Measurements from ENCODE around the gene DUSP22. TPM values are rescaled to one million over a fixed set of nuclear protein-coding genes. Genes with fewer than 3 reads are reported as not detected.
"Not testable (repeated sequence)": the region's sequence is repeated elsewhere in the genome, so short reads cannot be mapped to it uniquely, and the experiment has no call there.

Gene DUSP22
- total RNA-seq, 6 donors from 2014 or later = 49.9 to 108 (median 63.8) TPM

GRCh38 chr6:322940-323729 is 30.8 kb downstream of the DUSP22 start:
- no peak for DNase-seq
- 79 to 83% methylated on average over 12 of the region's 12 CpGs for WGBS, 2 donors
- TF ChIP-seq EP300 (IDR thresholded peaks at IDR 0.05) (no peak), POLR2A (IDR thresholded peaks at IDR 0.05) (no peak), CTCF (IDR thresholded peaks at IDR 0.05) (no peak), POLR2AphosphoS5 (IDR thresholded peaks at IDR 0.05) (no peak)
- H3K9me3 ChIP-seq = no peaks in the 10 kb centered on the region
- no peaks in the 10 kb centered on the region for H3K27me3 ChIP-seq
- no peak overlapping the region for H3K4me3 ChIP-seq
- peaks cover 6 to 30% (median 9%) of the 10 kb centered on the region in 4 donors for H3K4me1 ChIP-seq
- ATAC-seq (ENCODE audit: low FRiP score in 2 of 2) = no peak
- no peak overlapping the region for H3K27ac ChIP-seq
- H3K36me3 ChIP-seq = peaks cover 0 to 11% (median 0%) of the 10 kb centered on the region in 4 donors

GRCh38 chr6:323730-324088 is 31.4 kb downstream of the DUSP22 start:
- Histone ChIP-seq H3K4me1 (peaks cover 6 to 34% (median 13%) of the 10 kb centered on the region in 4 donors), H3K36me3 (peaks cover 0 to 11% (median 0%) of the 10 kb centered on the region in 4 donors), H3K9me3 (no peaks in the 10 kb centered on the region), H3K27me3 (no peaks in the 10 kb centered on the region), H3K4me3 (no peak overlapping the region), H3K27ac (no peak overlapping the region)
- 77 to 78% methylated on average over 4 of the region's 4 CpGs for WGBS, 2 donors
- no peak for TF ChIP-seq EP300 (IDR thresholded peaks at IDR 0.05)
- no peak for TF ChIP-seq POLR2AphosphoS5 (IDR thresholded peaks at IDR 0.05)
- TF ChIP-seq POLR2A (IDR thresholded peaks at IDR 0.05) = no peak
- no peak for TF ChIP-seq CTCF (IDR thresholded peaks at IDR 0.05)
- ATAC-seq (ENCODE audit: low FRiP score in 2 of 2) = no peak
- no peak for DNase-seq

GRCh38 chr6:324116-324728 is 31.9 kb downstream of the DUSP22 start:
- ATAC-seq (ENCODE audit: low FRiP score in 2 of 2) (peak in 1 of 2 donors; percentile 3), DNase-seq (peak in 1 of 2 donors; percentile 80)
- H3K27me3 ChIP-seq = no peaks in the 10 kb centered on the region
- no peaks in the 10 kb centered on the region for H3K9me3 ChIP-seq
- H3K27ac ChIP-seq = no peak overlapping the region
- peaks cover 0 to 11% (median 0%) of the 10 kb centered on the region in 4 donors for H3K36me3 ChIP-seq
- no peak overlapping the region for H3K4me3 ChIP-seq
- peaks cover 6 to 34% (median 13%) of the 10 kb centered on the region in 4 donors for H3K4me1 ChIP-seq
- TF ChIP-seq POLR2AphosphoS5 (IDR thresholded peaks at IDR 0.05) (no peak), CTCF (IDR thresholded peaks at IDR 0.05) (no peak), POLR2A (IDR thresholded peaks at IDR 0.05) (no peak), EP300 (IDR thresholded peaks at IDR 0.05) (no peak)
- 77 to 85% methylated on average over 19 of the region's 19 CpGs for WGBS, 2 donors

- WGBS, 2 donors = 90 to 95% methylated on average over 11 of the region's 11 CpGs
- peaks cover 6 to 34% (median 13%) of the 10 kb centered on the region in 4 donors for H3K4me1 ChIP-seq
- peak in 1 of 2 donors; percentile 2 for ATAC-seq (ENCODE audit: low FRiP score in 2 of 2)
- H3K9me3 ChIP-seq = no peaks in the 10 kb centered on the region
- TF ChIP-seq POLR2AphosphoS5 (IDR thresholded peaks at IDR 0.05) (no peak), CTCF (IDR thresholded peaks at IDR 0.05) (no peak), EP300 (IDR thresholded peaks at IDR 0.05) (no peak), POLR2A (IDR thresholded peaks at IDR 0.05) (no peak)
- H3K27ac ChIP-seq = no peak overlapping the region
- H3K36me3 ChIP-seq = peaks cover 0 to 11% (median 0%) of the 10 kb centered on the region in 4 donors
- H3K4me3 ChIP-seq = no peak overlapping the region
- no peak for DNase-seq
- no peaks in the 10 kb centered on the region for H3K27me3 ChIP-seq
Observed at GRCh38 chr6:324729-325125, 32.4 kb downstream of the DUSP22 start.

GRCh38 chr6:325161-325860 is 33.0 kb downstream of the DUSP22 start:
- Histone ChIP-seq H3K4me1 (peaks cover 6 to 34% (median 13%) of the 10 kb centered on the region in 4 donors), H3K36me3 (peaks cover 0 to 11% (median 0%) of the 10 kb centered on the region in 4 donors)
- ATAC-seq (ENCODE audit: low FRiP score in 2 of 2); H3K4me3 ChIP-seq; H3K9me3 ChIP-seq; H3K27me3 ChIP-seq; H3K27ac ChIP-seq: not testable (repeated sequence)
- WGBS, 2 donors = 78 to 85% methylated on average over 14 to 16 of the region's 16 CpGs
- DNase-seq = peak; percentile 15 to 61

GRCh38 chr6:326066-326465 is 33.8 kb downstream of the DUSP22 start:
- ATAC-seq (ENCODE audit: low FRiP score in 2 of 2); H3K4me3 ChIP-seq; H3K9me3 ChIP-seq; H3K27me3 ChIP-seq; H3K27ac ChIP-seq: not testable (repeated sequence)
- peak in 1 of 2 donors; percentile 46 for DNase-seq
- peaks cover 6 to 34% (median 13%) of the 10 kb centered on the region in 4 donors for H3K4me1 ChIP-seq
- H3K36me3 ChIP-seq = peaks cover 0 to 11% (median 0%) of the 10 kb centered on the region in 4 donors
- WGBS, 2 donors = 66 to 71% methylated on average over 9 of the region's 9 CpGs

All from upper lobe of left lung (tissue), 6 donors.